H1 (cell line): ENCODE results near the gene ANAPC5. TPM values are rescaled to one million over a fixed set of nuclear protein-coding genes. Genes with fewer than 3 reads are reported as not detected.

ENCODE experiments used
- CTCF ChIA-PET: fragments of 300-600 bp; sonication (Branson Sonifier 250); formaldehyde crosslinking; loops from one replicate; lab custom pipeline; 2021; ENCODE audit not compliant: partially characterized antibody; lab: Charles Lee
- POLR2A ChIA-PET: fragments of 300-600 bp; sonication (Branson Sonifier 250); formaldehyde crosslinking; loops from one replicate; lab custom pipeline; 2021; ENCODE audit warnings: inconsistent platforms; ENCODE audit not compliant: partially characterized antibody; lab: Charles Lee
- DNase-seq, 2 experiments: peaks; one replicate each; pipeline versions ENCODE4 v3.0.0 to v3.0.0-alpha.2; 2010 to 2022; ENCODE audit warnings: low spot score in 2 of 2, low read depth in 1 of 2, mixed read lengths in 1 of 2
- FAIRE-seq: peaks from 2 replicates; lab custom pipeline; 2011; peaks lifted over from hg19 to GRCh38; lab: Jason Lieb, UNC
- H2AFZ ChIP-seq: 2 replicates; pipeline ENCODE4 v1.8.1; 2012; ENCODE audit warnings: low read length, inconsistent platforms
- H2AK5ac ChIP-seq: 2 replicates; pipeline ENCODE4 v1.6.1; 2013; ENCODE audit warnings: low read depth, low read length
- H2BK120ac ChIP-seq: replicated peaks from 2 replicates; pipeline ENCODE3; 2013; ENCODE audit warnings: low read depth, low read length, inconsistent platforms
- H2BK12ac ChIP-seq: 2 replicates; pipeline ENCODE4 v1.6.1; 2013; ENCODE audit warnings: low read depth, low read length
- H2BK15ac ChIP-seq: 2 replicates; pipeline ENCODE4 v1.6.1; 2013; ENCODE audit warnings: low read length
- H2BK20ac ChIP-seq: 2 replicates; pipeline ENCODE4 v1.6.1; 2013; ENCODE audit warnings: low read length
- H2BK5ac ChIP-seq: 2 replicates; pipeline ENCODE4 v1.6.1; 2013; ENCODE audit warnings: low read depth, low read length
- H3K14ac ChIP-seq: 2 replicates; pipeline ENCODE4 v1.6.1; 2013; ENCODE audit warnings: inconsistent platforms; ENCODE audit not compliant: insufficient read length
- H3K18ac ChIP-seq: 2 replicates; pipeline ENCODE4 v1.6.1; 2013; ENCODE audit warnings: low read length; ENCODE audit errors: extremely low read depth
- H3K23ac ChIP-seq: 2 replicates; pipeline ENCODE4 v1.6.1; 2013; ENCODE audit warnings: inconsistent platforms; ENCODE audit not compliant: insufficient read length
- H3K23me2 ChIP-seq: 2 replicates; pipeline ENCODE4 v1.6.1; 2013; ENCODE audit warnings: low read depth, low read length
- H3K27ac ChIP-seq: 2 replicates; pipeline ENCODE4 v1.6.1; 2011; ENCODE audit warnings: low read depth, low read length, inconsistent platforms
- H3K27me3 ChIP-seq, 4 experiments: replicated peaks in 1 of 4; 1 replicate in 1 of 4; 2 replicates in 3 of 4; pipeline versions ENCODE4 v1.6.1 to v1.8.1; 2011 to 2013; ENCODE audit warnings: low read length in 3 of 4, mild to moderate bottlenecking in 3 of 4, inconsistent platforms in 2 of 4, mixed read lengths in 2 of 4, moderate library complexity in 1 of 4; ENCODE audit not compliant: control insufficient read depth in 3 of 4, insufficient read depth in 3 of 4; ENCODE audit errors: extremely low read depth in 1 of 4
- H3K36me3 ChIP-seq, 4 experiments: 2 replicates each; pipeline versions ENCODE4 v1.6.1 to v1.8.1; 2011 to 2013; ENCODE audit warnings: mild to moderate bottlenecking in 4 of 4, low read length in 3 of 4, moderate library complexity in 2 of 4, control low read depth in 1 of 4, inconsistent platforms in 1 of 4; ENCODE audit not compliant: insufficient read depth in 4 of 4, control insufficient read depth in 2 of 4
- H3K4ac ChIP-seq: replicated peaks from 2 replicates; pipeline ENCODE3; 2013; ENCODE audit warnings: low read length, low read depth, mixed read lengths, inconsistent platforms; ENCODE audit not compliant: insufficient read length
- H3K4me1 ChIP-seq, 4 experiments: replicated peaks in 1 of 4; 1 replicate in 1 of 4; 2 replicates in 3 of 4; pipeline versions ENCODE4 v1.6.1 to v1.8.1; 2011 to 2013; ENCODE audit warnings: low read length in 3 of 4, inconsistent platforms in 2 of 4, mixed read lengths in 1 of 4; ENCODE audit not compliant: insufficient read depth in 4 of 4, control insufficient read depth in 3 of 4
- H3K4me2 ChIP-seq, 2 experiments: 2 replicates each; pipeline versions ENCODE4 v1.6.1 to v1.8.1; 2011 to 2013; ENCODE audit warnings: low read depth in 2 of 2, low read length in 2 of 2, control low read depth in 1 of 2, inconsistent platforms in 1 of 2, mild to moderate bottlenecking in 1 of 2; ENCODE audit not compliant: insufficient read depth in 1 of 2
- H3K4me3 ChIP-seq, 4 experiments: fragments of 200-600, 300-600 bp in 1 of 4; sonication (generic), shearing (Covaris generic), sonication (Bioruptor Twin) in 1 of 4; 2 replicates each; pipeline versions ENCODE4 v1.5.1 to v1.8.1; 2011 to 2016; ENCODE audit warnings: low read length in 4 of 4, low read depth in 3 of 4, control low read depth in 2 of 4, inconsistent platforms in 2 of 4, mild to moderate bottlenecking in 2 of 4, mixed read lengths in 1 of 4, moderate library complexity in 1 of 4; ENCODE audit not compliant: insufficient read depth in 2 of 4; ENCODE audit errors: extremely low read depth in 1 of 4
- H3K56ac ChIP-seq: replicated peaks from 2 replicates; pipeline ENCODE3; 2013; ENCODE audit warnings: low read depth, mild to moderate bottlenecking, mixed read lengths, low read length, inconsistent platforms; ENCODE audit not compliant: insufficient read length
- H3K79me1 ChIP-seq: 2 replicates; pipeline ENCODE4 v1.6.1; 2013; ENCODE audit warnings: low read depth, low read length, control low read depth
- H3K79me2 ChIP-seq, 2 experiments: 2 replicates each; pipeline versions ENCODE4 v1.6.1 to v1.8.1; 2012 to 2013; ENCODE audit warnings: low read length in 2 of 2, mild to moderate bottlenecking in 2 of 2, inconsistent platforms in 1 of 2; ENCODE audit not compliant: insufficient read depth in 2 of 2, control insufficient read depth in 1 of 2
- H3K9ac ChIP-seq, 4 experiments: replicated peaks in 1 of 4; 1 replicate in 1 of 4; 2 replicates in 3 of 4; pipeline versions ENCODE4 v1.6.1 to v1.8.1; 2011 to 2013; ENCODE audit warnings: low read depth in 3 of 4, low read length in 3 of 4, control low read depth in 2 of 4, mild to moderate bottlenecking in 2 of 4, moderate library complexity in 2 of 4, inconsistent platforms in 1 of 4; ENCODE audit errors: extremely low read depth in 1 of 4
- H3K9me3 ChIP-seq, 2 experiments: 2 replicates each; pipeline versions ENCODE4 v1.6.1 to v1.8.1; 2012 to 2013; ENCODE audit warnings: mild to moderate bottlenecking in 2 of 2, moderate library complexity in 2 of 2, control low read depth in 1 of 2, inconsistent platforms in 1 of 2, low read depth in 1 of 2, low read length in 1 of 2, mixed read lengths in 1 of 2; ENCODE audit not compliant: insufficient read depth in 2 of 2
- H4K20me1 ChIP-seq, 2 experiments: replicated peaks in 1 of 2; 2 replicates each; pipeline versions ENCODE3 to v1.8.1; 2011 to 2013; ENCODE audit warnings: inconsistent platforms in 2 of 2, low read length in 2 of 2, mild to moderate bottlenecking in 1 of 2; ENCODE audit not compliant: insufficient read depth in 2 of 2, control insufficient read depth in 1 of 2
- H4K5ac ChIP-seq: 2 replicates; pipeline ENCODE4 v1.6.1; 2013; ENCODE audit warnings: low read length, low read depth, mixed read lengths, inconsistent platforms; ENCODE audit not compliant: insufficient read length
- H4K8ac ChIP-seq: 2 replicates; pipeline ENCODE4 v1.8.0; 2013; ENCODE audit warnings: mild to moderate bottlenecking, moderate library complexity, low read length, inconsistent platforms; ENCODE audit not compliant: insufficient read depth; ENCODE audit errors: extremely low read depth
- H4K91ac ChIP-seq: replicated peaks from 2 replicates; pipeline ENCODE3; 2013; ENCODE audit warnings: low read length, mixed read lengths, inconsistent platforms; ENCODE audit not compliant: insufficient read length
- CBX5 ChIP-seq: fragments of 300-800, 300-1000 bp; sonication (generic); IDR thresholded peaks from 2 replicates; pipeline ENCODE4 v1.7.1; 2016; ENCODE audit warnings: antibody characterized with exemption, low read length, low read depth
- CHD2 ChIP-seq: IDR thresholded peaks from 2 replicates; pipeline ENCODE4 v1.6.1; 2012; ENCODE audit warnings: low read length, improper control_type of control experiment
- SAP30 ChIP-seq: fragments of 300-600 bp; sonication (generic); IDR thresholded peaks from 2 replicates; pipeline ENCODE4 v1.7.1; 2012; ENCODE audit warnings: low read length, moderate library complexity, mild to moderate bottlenecking, inconsistent platforms; ENCODE audit not compliant: insufficient read depth, insufficient replicate concordance
- SIN3A ChIP-seq, 2 experiments: IDR thresholded peaks in 1 of 2; conservative IDR thresholded peaks in 1 of 2; 2 replicates each; pipeline ENCODE4 v1.6.1; 2011 to 2012; ENCODE audit warnings: low read length in 2 of 2, improper control_type of control experiment in 1 of 2, low read depth in 1 of 2, mild to moderate bottlenecking in 1 of 2
- TAF1 ChIP-seq: IDR thresholded peaks from 2 replicates; pipeline ENCODE4 v1.6.1; 2011; ENCODE audit warnings: mild to moderate bottlenecking, low read depth, low read length
- WGBS, 2 experiments: shearing (Covaris generic) in 1 of 2; methylation state at CpG; one replicate each; pipeline versions ENCODE4 v1.1.6 to v1.1.7; 2013 to 2015; ENCODE audit warnings: low lambda C conversion rate in 2 of 2, mixed read lengths in 2 of 2, inconsistent platforms in 1 of 2, low coverage in 1 of 2, missing lambda C conversion rate in 1 of 2; ENCODE audit not compliant: insufficient replicate concordance in 2 of 2, insufficient coverage in 1 of 2, insufficient read length in 1 of 2; ENCODE audit errors: extremely low coverage in 1 of 2, missing lambda C conversion rate in 1 of 2; 5-methylcytosine and 5-hydroxymethylcytosine counted together
- polyA plus RNA-seq, 7 experiments: library from polyadenylated mRNA; depleted of rRNA in 3 of 7; stranded (reverse) in 5 of 7; unstranded in 2 of 7; fragments of >200 nt in 5 of 7; fragments of 200-250 nt in 2 of 7; gene quantifications; 1 replicate in 5 of 7; 2 replicates in 1 of 7; 4 replicates in 1 of 7; pipeline versions ENCODE4 v1.2.1 to v1.2.3, GENCODE V29; 2011 to 2013; ENCODE audit warnings: missing spikeins in 2 of 7, mixed read lengths in 2 of 7
- total RNA-seq: library from RNA; stranded (reverse); fragmentation: NEBNext Ultra II Directional; extraction: Animal tissue kit (Norgen Biotek cat#: 25700); gene quantifications from 2 replicates; pipeline ENCODE4 v1.2.1, GENCODE V29; 2021

ANAPC5 gene
- total and polyA plus RNA-seq, 2 of the 8 experiments (the other 6 are each of a cell fraction or from before 2014, with no cell fraction given), result 103 to 127 TPM

- H3K9me3 ChIP-seq, result no peaks in the 10 kb centered on the region
- no peak overlapping the region for H2BK12ac ChIP-seq
- peaks cover 0 to 7% (median 5%) of the 10 kb centered on the region in 4 experiments; a peak in 6 of 7 replicates for H3K4me1 ChIP-seq
- peaks cover 0 to 2% of the 10 kb centered on the region in 2 experiments for H4K20me1 ChIP-seq
- no peak overlapping the region for H4K91ac ChIP-seq
- CTCF ChIA-PET, result interaction anchor here (0.6 to 1.6 kb wide), 4 partner anchors 8 to 47 kb away, joined by 3 to 9 read pairs (median 3); no protein-coding TSS in a partner anchor
- no peak overlapping the region for H3K4me2 ChIP-seq
- no peak overlapping the region for H2BK120ac ChIP-seq
- H3K9ac ChIP-seq, result no peak overlapping the region
- H2BK20ac ChIP-seq, result no peak overlapping the region
- H2BK15ac ChIP-seq, result no peak overlapping the region
- no peak overlapping the region for H4K5ac ChIP-seq
- FAIRE-seq (no peak), DNase-seq (no peak)
- no peak overlapping the region for H2AFZ ChIP-seq
- no peaks in the 10 kb centered on the region for H3K23me2 ChIP-seq
- no peak overlapping the region for H3K27ac ChIP-seq
- no peak overlapping the region for H3K23ac ChIP-seq
- no peaks in the 10 kb centered on the region; a peak in 2 of 8 replicates for H3K36me3 ChIP-seq
- H3K4ac ChIP-seq, result no peak overlapping the region
- peaks cover 6% of the 10 kb centered on the region; the same call in 1 of the 2 replicates for H3K79me1 ChIP-seq
- no peak overlapping the region for H2AK5ac ChIP-seq
- no peak overlapping the region for H3K18ac ChIP-seq
- no peak overlapping the region for H2BK5ac ChIP-seq
- WGBS, 2 experiments, result 89% methylated on average over 10 of the region's 10 CpGs; no CpG with 5 or more reads in 1 of the 2 experiments
- TF ChIP-seq CBX5 (no peak), SAP30 (no peak), CHD2 (no peak), SIN3A (conservative IDR thresholded peaks at IDR 0.05 in 1 of 2, IDR thresholded peaks at IDR 0.05 in 1 of 2; ENCODE audit: low read depth in 1 of 2, low read length in 2 of 2) (no peak), TAF1 (no peak)
- TF ChIP-seq, all 59 proteins: peak for 0
- Histone ChIP-seq H4K8ac (no peak overlapping the region), H3K56ac (no peak overlapping the region), H3K4me3 (no peak overlapping the region), H3K79me2 (peaks cover 0 to 5% of the 10 kb centered on the region in 2 experiments; a peak in 1 of 4 replicates), H3K14ac (no peak overlapping the region), H3K27me3 (no peaks in the 10 kb centered on the region)
- POLR2A ChIA-PET, result interaction anchor here (0.6 to 3.2 kb wide), 5 partner anchors 8 to 114 kb away, joined by 3 to 14 read pairs (median 4); partner anchors contain the start of gene CAMKK2
Measured at GRCh38 chr12:121287267-121287954, 64.8 kb downstream of the ANAPC5 start.
